IMR-90 (cell line): ENCODE data around the gene DEFB124. TPM values are rescaled to one million over a fixed set of nuclear protein-coding genes. Genes with fewer than 3 reads are reported as not detected.

Experiments
- ATAC-seq: fragments of 200-7000 bp; cut with Tn5 transposase; 2 replicates; pipeline ENCODE4 v1.9.1; 2020; ENCODE audit warnings: low read depth, mild to moderate bottlenecking, moderate library complexity
- BruUV-seq: library from RNA; stranded (reverse); fragments of 400-500 nt; replicated peaks from 2 replicates; lab custom pipeline; 2021; lab: Mats Ljungman, UMichigan
- CTCF ChIA-PET: fragments of 300-600 bp; formaldehyde crosslinking; extraction: SDS; loops from one replicate; lab custom pipeline; 2021; ENCODE audit warnings: antibody characterized with exemption; lab: Yijun Ruan, JAX
- POLR2A ChIA-PET: fragments of 300-600 bp; sonication (Branson Sonifier 250); formaldehyde crosslinking; loops from one replicate; lab custom pipeline; 2022; ENCODE audit warnings: antibody characterized with exemption; ENCODE audit not compliant: unreplicated experiment; lab: Charles Lee
- DNase-seq: peaks from one replicate; pipeline ENCODE4 v3.0.0; 2013
- H2AFZ ChIP-seq: replicated peaks from 2 replicates; pipeline ENCODE3; 2013; ENCODE audit warnings: low read length, mild to moderate bottlenecking; ENCODE audit not compliant: poor library complexity
- H2AK5ac ChIP-seq: 2 replicates; pipeline ENCODE4 v1.6.1; 2013; ENCODE audit warnings: low read depth, low read length, inconsistent platforms
- H2AK9ac ChIP-seq: replicated peaks from 2 replicates; pipeline ENCODE3; 2013; ENCODE audit warnings: mild to moderate bottlenecking, low read depth, low read length, moderate library complexity; ENCODE audit not compliant: poor library complexity
- H2BK120ac ChIP-seq: 2 replicates; pipeline ENCODE4 v1.6.1; 2013; ENCODE audit warnings: low read depth, low read length, inconsistent platforms
- H2BK15ac ChIP-seq: 3 replicates; pipeline ENCODE4 v1.6.1; 2013; ENCODE audit warnings: low read depth, low read length, inconsistent platforms
- H2BK20ac ChIP-seq: 2 replicates; pipeline ENCODE4 v1.6.1; 2013; ENCODE audit warnings: low read depth, mild to moderate bottlenecking, inconsistent platforms, low read length, moderate library complexity
- H2BK5ac ChIP-seq: 2 replicates; pipeline ENCODE4 v1.6.1; 2013; ENCODE audit warnings: mild to moderate bottlenecking, low read depth, low read length, inconsistent platforms; ENCODE audit not compliant: poor library complexity, severe bottlenecking
- H3K14ac ChIP-seq: replicated peaks from 2 replicates; pipeline ENCODE4 v1.6.1; 2013; ENCODE audit warnings: low read depth, low read length, inconsistent platforms
- H3K18ac ChIP-seq: 2 replicates; pipeline ENCODE4 v1.6.1; 2013; ENCODE audit warnings: low read depth, low read length, control low read depth
- H3K23ac ChIP-seq: 2 replicates; pipeline ENCODE4 v1.6.1; 2013; ENCODE audit warnings: low read depth, low read length, inconsistent platforms
- H3K27ac ChIP-seq: 2 replicates; pipeline ENCODE4 v1.5.1; 2013; ENCODE audit warnings: mild to moderate bottlenecking, control low read depth, low read length; ENCODE audit not compliant: insufficient read depth
- H3K27me3 ChIP-seq: 2 replicates; pipeline ENCODE4 v1.6.1; 2013; ENCODE audit warnings: low read length; ENCODE audit not compliant: control insufficient read depth, insufficient read depth
- H3K36me3 ChIP-seq: 2 replicates; pipeline ENCODE4 v1.6.1; 2013; ENCODE audit warnings: low read length, mixed read lengths; ENCODE audit not compliant: control insufficient read depth, insufficient read depth
- H3K4ac ChIP-seq: 2 replicates; pipeline ENCODE4 v1.6.1; 2013; ENCODE audit warnings: low read depth, low read length, inconsistent platforms
- H3K4me1 ChIP-seq: 2 replicates; pipeline ENCODE4 v1.6.1; 2013; ENCODE audit warnings: low read length, mixed read lengths; ENCODE audit not compliant: control insufficient read depth, insufficient read depth
- H3K4me2 ChIP-seq: 2 replicates; pipeline ENCODE4 v1.6.1; 2013; ENCODE audit warnings: low read depth, mild to moderate bottlenecking, control low read depth, low read length, moderate library complexity
- H3K4me3 ChIP-seq: 2 replicates; pipeline ENCODE4 v1.5.1; 2013; ENCODE audit warnings: low read depth, mild to moderate bottlenecking, control low read depth, low read length, moderate library complexity; ENCODE audit not compliant: insufficient read depth
- H3K56ac ChIP-seq: 2 replicates; pipeline ENCODE4 v1.6.1; 2013; ENCODE audit warnings: low read length, inconsistent platforms; ENCODE audit not compliant: insufficient read depth; ENCODE audit errors: extremely low read depth
- H3K79me1 ChIP-seq, 2 experiments: 2 replicates each; pipeline ENCODE4 v1.6.1; 2013; ENCODE audit warnings: low read length in 2 of 2, inconsistent platforms in 1 of 2, low read depth in 1 of 2
- H3K9ac ChIP-seq: 2 replicates; pipeline ENCODE4 v1.6.1; 2013; ENCODE audit warnings: low read depth, low read length, control low read depth
- H3K9me1 ChIP-seq: 2 replicates; pipeline ENCODE4 v1.6.1; 2013; ENCODE audit warnings: low read length, inconsistent platforms; ENCODE audit not compliant: insufficient read depth
- H3K9me3 ChIP-seq: 2 replicates; pipeline ENCODE4 v1.6.1; 2013; ENCODE audit warnings: low read length; ENCODE audit not compliant: control insufficient read depth, insufficient read depth
- H4K20me1 ChIP-seq: 2 replicates; pipeline ENCODE4 v1.6.1; 2013; ENCODE audit warnings: low read length, inconsistent platforms; ENCODE audit not compliant: insufficient read depth
- H4K5ac ChIP-seq: 2 replicates; pipeline ENCODE4 v1.6.1; 2013; ENCODE audit warnings: mild to moderate bottlenecking, low read depth, low read length, control low read depth
- H4K8ac ChIP-seq, 2 experiments: 2 replicates each; pipeline ENCODE4 v1.6.1; 2013; ENCODE audit warnings: low read depth in 2 of 2, low read length in 2 of 2, control low read depth in 1 of 2, inconsistent platforms in 1 of 2
- H4K91ac ChIP-seq: 2 replicates; pipeline ENCODE4 v1.6.1; 2013; ENCODE audit warnings: low read depth, low read length, inconsistent platforms; ENCODE audit not compliant: insufficient read depth
- BHLHE40 ChIP-seq: fragments of 150-350 bp; IDR thresholded peaks from 2 replicates; pipeline ENCODE4 v1.6.1; 2016; ENCODE audit warnings: mild to moderate bottlenecking, low read depth, low read length
- CEBPB ChIP-seq: IDR thresholded peaks from 2 replicates; pipeline ENCODE4 v1.6.1; 2012; ENCODE audit warnings: low read depth, low read length, improper control_type of control experiment
- CHD1 ChIP-seq: IDR thresholded peaks from 2 replicates; pipeline ENCODE4 v1.6.1; 2012; ENCODE audit warnings: low read depth, low read length, improper control_type of control experiment
- CTCF ChIP-seq: conservative IDR thresholded peaks from 2 replicates; pipeline ENCODE4 v1.5.1; 2012; ENCODE audit warnings: mild to moderate bottlenecking, low read depth, low read length, improper control_type of control experiment
- MAFK ChIP-seq: IDR thresholded peaks from 2 replicates; pipeline ENCODE4 v1.6.1; 2012; ENCODE audit warnings: low read depth, low read length, improper control_type of control experiment
- MAZ ChIP-seq: IDR thresholded peaks from 2 replicates; pipeline ENCODE4 v1.6.1; 2012; ENCODE audit warnings: low read depth, mild to moderate bottlenecking, low read length, improper control_type of control experiment, moderate library complexity, borderline replicate concordance
- MXI1 ChIP-seq: IDR thresholded peaks from 2 replicates; pipeline ENCODE4 v1.6.1; 2012; ENCODE audit warnings: low read depth, mild to moderate bottlenecking, low read length, moderate library complexity, borderline replicate concordance
- POLR2A ChIP-seq: IDR thresholded peaks from 2 replicates; pipeline ENCODE4 v1.6.1; 2012; ENCODE audit warnings: mild to moderate bottlenecking, low read depth, low read length
- RAD21 ChIP-seq: IDR thresholded peaks from 2 replicates; pipeline ENCODE4 v1.6.1; 2012; ENCODE audit warnings: low read length, improper control_type of control experiment
- RFX5 ChIP-seq: IDR thresholded peaks from 2 replicates; pipeline ENCODE4 v1.8.0; 2012; ENCODE audit warnings: low read depth, mild to moderate bottlenecking, low read length, moderate library complexity
- SMC3 ChIP-seq: fragments of 150-350 bp; IDR thresholded peaks from 2 replicates; pipeline ENCODE4 v1.6.1; 2016; ENCODE audit warnings: low read depth, mild to moderate bottlenecking, antibody characterized with exemption, low read length, moderate library complexity
- WGBS, 2 experiments: methylation state at CpG; one replicate each; pipeline versions ENCODE4 v1.1.5 to v1.1.7; 2013; ENCODE audit warnings: missing lambda C conversion rate in 2 of 2; ENCODE audit not compliant: insufficient read length in 1 of 2; ENCODE audit errors: extremely low coverage in 2 of 2; 5-methylcytosine and 5-hydroxymethylcytosine counted together
- dilution Hi-C: fragments of 300-500 bp; cut with HindIII; formaldehyde crosslinking; loops from one replicate; pipeline ENCODE4 v1.14.3; 2018; ENCODE audit warnings: low sequenced_read_pairs; ENCODE audit not compliant: unreplicated experiment
- in situ Hi-C: fragments of 300-500 bp; cut with MboI; formaldehyde crosslinking; loops from 3 replicates; pipeline ENCODE4 v1.14.3; 2019; ENCODE audit warnings: low sequenced_read_pairs, inconsistent platforms, mixed read lengths
- intact Hi-C: fragments of 100-400 bp; cut with micrococcal nuclease; formaldehyde crosslinking; loops from 2 replicates; pipeline ENCODE4 v1.10.0; 2022
- polyA plus RNA-seq, 3 experiments: library from polyadenylated mRNA; depleted of rRNA; stranded (reverse); fragments of >200 nt; gene quantifications; 2 replicates each; pipeline ENCODE4 v1.2.3, GENCODE V29; 2012; ENCODE audit warnings: low replicate concordance in 1 of 3
- total RNA-seq: library from RNA; depleted of rRNA; stranded (reverse); fragments of >200 nt; gene quantifications from 2 replicates; pipeline ENCODE4 v1.2.3, GENCODE V29; 2012

Gene DEFB124
- total and polyA plus RNA-seq, 2 of the 4 experiments (the other 2 are of a cell fraction), result not detected

GRCh38 chr20:31522731-31523130, 47.8 kb upstream of the DEFB124 start:
- Histone ChIP-seq H3K27ac (no peak overlapping the region), H3K4me2 (no peak overlapping the region), H3K18ac (no peak overlapping the region), H2AFZ (no peak overlapping the region), H3K36me3 (peaks cover 27% of the 10 kb centered on the region), H3K56ac (no peak overlapping the region), H3K79me1 (peaks cover 28 to 81% of the 10 kb centered on the region in 2 experiments), H3K9me3 (no peaks in the 10 kb centered on the region), H3K27me3 (no peaks in the 10 kb centered on the region), H2AK5ac (no peak overlapping the region), H4K8ac (no peak overlapping the region), H3K4me1 (peaks cover 3% of the 10 kb centered on the region; the same call in 1 of the 2 replicates), H2BK15ac (no peak overlapping the region), H4K5ac (no peak overlapping the region), H2BK20ac (no peak overlapping the region), H3K9ac (no peak overlapping the region), H3K23ac (no peak overlapping the region), H3K4ac (no peak overlapping the region), H3K9me1 (peaks cover 16% of the 10 kb centered on the region), H4K20me1 (peaks cover 72% of the 10 kb centered on the region), H3K4me3 (no peak overlapping the region), H2BK120ac (no peak overlapping the region), H2AK9ac (no peak overlapping the region), H4K91ac (no peak overlapping the region), H2BK5ac (no peak overlapping the region), H3K14ac (no peak overlapping the region)
- in situ Hi-C loops, result no loop called here
- no CpG with 5 or more reads among the region's 6 CpGs for WGBS, 2 experiments
- no TSS peak for BruUV-seq
- TF ChIP-seq CTCF (no peak), CEBPB (no peak), CHD1 (no peak), MAZ (no peak), SMC3 (no peak), POLR2A (no peak), MAFK (no peak), RFX5 (no peak), MXI1 (no peak), BHLHE40 (no peak), RAD21 (no peak)
- ChIA-PET POLR2A (no interaction called here), CTCF (interaction anchor here (0.5 kb wide), 1 partner anchor 12 kb away, joined by 3 read pairs; no protein-coding TSS in a partner anchor)
- intact Hi-C loops, result no loop called here
- dilution Hi-C loops, result no loop called here
- no peak for ATAC-seq
- no peak for DNase-seq
